IMR-90 (cell line): ENCODE measurements around the gene PLA2G2D. TPM values are rescaled to one million over a fixed set of nuclear protein-coding genes. Genes with fewer than 3 reads are reported as not detected.

Experiments used
- ATAC-seq: fragments of 200-7000 bp; cut with Tn5 transposase; 2 replicates; pipeline ENCODE4 v1.9.1; 2020; ENCODE audit warnings: low read depth, mild to moderate bottlenecking, moderate library complexity
- BruUV-seq: library from RNA; stranded (reverse); fragments of 400-500 nt; replicated peaks from 2 replicates; lab custom pipeline; 2021; lab: Mats Ljungman, UMichigan
- CTCF ChIA-PET: fragments of 300-600 bp; formaldehyde crosslinking; extraction: SDS; loops from one replicate; lab custom pipeline; 2021; ENCODE audit warnings: antibody characterized with exemption; lab: Yijun Ruan, JAX
- POLR2A ChIA-PET: fragments of 300-600 bp; sonication (Branson Sonifier 250); formaldehyde crosslinking; loops from one replicate; lab custom pipeline; 2022; ENCODE audit warnings: antibody characterized with exemption; ENCODE audit not compliant: unreplicated experiment; lab: Charles Lee
- DNase-seq: peaks from one replicate; pipeline ENCODE4 v3.0.0; 2013
- H2AFZ ChIP-seq: replicated peaks from 2 replicates; pipeline ENCODE3; 2013; ENCODE audit warnings: low read length, mild to moderate bottlenecking; ENCODE audit not compliant: poor library complexity
- H2AK5ac ChIP-seq: 2 replicates; pipeline ENCODE4 v1.6.1; 2013; ENCODE audit warnings: low read depth, low read length, inconsistent platforms
- H2AK9ac ChIP-seq: replicated peaks from 2 replicates; pipeline ENCODE3; 2013; ENCODE audit warnings: mild to moderate bottlenecking, low read depth, low read length, moderate library complexity; ENCODE audit not compliant: poor library complexity
- H2BK120ac ChIP-seq: 2 replicates; pipeline ENCODE4 v1.6.1; 2013; ENCODE audit warnings: low read depth, low read length, inconsistent platforms
- H2BK15ac ChIP-seq: 3 replicates; pipeline ENCODE4 v1.6.1; 2013; ENCODE audit warnings: low read depth, low read length, inconsistent platforms
- H2BK20ac ChIP-seq: 2 replicates; pipeline ENCODE4 v1.6.1; 2013; ENCODE audit warnings: low read depth, mild to moderate bottlenecking, inconsistent platforms, low read length, moderate library complexity
- H2BK5ac ChIP-seq: 2 replicates; pipeline ENCODE4 v1.6.1; 2013; ENCODE audit warnings: mild to moderate bottlenecking, low read depth, low read length, inconsistent platforms; ENCODE audit not compliant: poor library complexity, severe bottlenecking
- H3K14ac ChIP-seq: replicated peaks from 2 replicates; pipeline ENCODE4 v1.6.1; 2013; ENCODE audit warnings: low read depth, low read length, inconsistent platforms
- H3K18ac ChIP-seq: 2 replicates; pipeline ENCODE4 v1.6.1; 2013; ENCODE audit warnings: low read depth, low read length, control low read depth
- H3K23ac ChIP-seq: 2 replicates; pipeline ENCODE4 v1.6.1; 2013; ENCODE audit warnings: low read depth, low read length, inconsistent platforms
- H3K27ac ChIP-seq: 2 replicates; pipeline ENCODE4 v1.5.1; 2013; ENCODE audit warnings: mild to moderate bottlenecking, control low read depth, low read length; ENCODE audit not compliant: insufficient read depth
- H3K27me3 ChIP-seq: 2 replicates; pipeline ENCODE4 v1.6.1; 2013; ENCODE audit warnings: low read length; ENCODE audit not compliant: control insufficient read depth, insufficient read depth
- H3K36me3 ChIP-seq: 2 replicates; pipeline ENCODE4 v1.6.1; 2013; ENCODE audit warnings: low read length, mixed read lengths; ENCODE audit not compliant: control insufficient read depth, insufficient read depth
- H3K4ac ChIP-seq: 2 replicates; pipeline ENCODE4 v1.6.1; 2013; ENCODE audit warnings: low read depth, low read length, inconsistent platforms
- H3K4me1 ChIP-seq: 2 replicates; pipeline ENCODE4 v1.6.1; 2013; ENCODE audit warnings: low read length, mixed read lengths; ENCODE audit not compliant: control insufficient read depth, insufficient read depth
- H3K4me2 ChIP-seq: 2 replicates; pipeline ENCODE4 v1.6.1; 2013; ENCODE audit warnings: low read depth, mild to moderate bottlenecking, control low read depth, low read length, moderate library complexity
- H3K4me3 ChIP-seq: 2 replicates; pipeline ENCODE4 v1.5.1; 2013; ENCODE audit warnings: low read depth, mild to moderate bottlenecking, control low read depth, low read length, moderate library complexity; ENCODE audit not compliant: insufficient read depth
- H3K56ac ChIP-seq: 2 replicates; pipeline ENCODE4 v1.6.1; 2013; ENCODE audit warnings: low read length, inconsistent platforms; ENCODE audit not compliant: insufficient read depth; ENCODE audit errors: extremely low read depth
- H3K79me1 ChIP-seq, 2 experiments: 2 replicates each; pipeline ENCODE4 v1.6.1; 2013; ENCODE audit warnings: low read length in 2 of 2, inconsistent platforms in 1 of 2, low read depth in 1 of 2
- H3K9ac ChIP-seq: 2 replicates; pipeline ENCODE4 v1.6.1; 2013; ENCODE audit warnings: low read depth, low read length, control low read depth
- H3K9me1 ChIP-seq: 2 replicates; pipeline ENCODE4 v1.6.1; 2013; ENCODE audit warnings: low read length, inconsistent platforms; ENCODE audit not compliant: insufficient read depth
- H3K9me3 ChIP-seq: 2 replicates; pipeline ENCODE4 v1.6.1; 2013; ENCODE audit warnings: low read length; ENCODE audit not compliant: control insufficient read depth, insufficient read depth
- H4K20me1 ChIP-seq: 2 replicates; pipeline ENCODE4 v1.6.1; 2013; ENCODE audit warnings: low read length, inconsistent platforms; ENCODE audit not compliant: insufficient read depth
- H4K5ac ChIP-seq: 2 replicates; pipeline ENCODE4 v1.6.1; 2013; ENCODE audit warnings: mild to moderate bottlenecking, low read depth, low read length, control low read depth
- H4K8ac ChIP-seq, 2 experiments: 2 replicates each; pipeline ENCODE4 v1.6.1; 2013; ENCODE audit warnings: low read depth in 2 of 2, low read length in 2 of 2, control low read depth in 1 of 2, inconsistent platforms in 1 of 2
- H4K91ac ChIP-seq: 2 replicates; pipeline ENCODE4 v1.6.1; 2013; ENCODE audit warnings: low read depth, low read length, inconsistent platforms; ENCODE audit not compliant: insufficient read depth
- CEBPB ChIP-seq: IDR thresholded peaks from 2 replicates; pipeline ENCODE4 v1.6.1; 2012; ENCODE audit warnings: low read depth, low read length, improper control_type of control experiment
- CHD1 ChIP-seq: IDR thresholded peaks from 2 replicates; pipeline ENCODE4 v1.6.1; 2012; ENCODE audit warnings: low read depth, low read length, improper control_type of control experiment
- FOS ChIP-seq: fragments of 150-350 bp; IDR thresholded peaks from 2 replicates; pipeline ENCODE4 v1.6.1; 2016; ENCODE audit warnings: low read depth, low read length
- MAFK ChIP-seq: IDR thresholded peaks from 2 replicates; pipeline ENCODE4 v1.6.1; 2012; ENCODE audit warnings: low read depth, low read length, improper control_type of control experiment
- MXI1 ChIP-seq: IDR thresholded peaks from 2 replicates; pipeline ENCODE4 v1.6.1; 2012; ENCODE audit warnings: low read depth, mild to moderate bottlenecking, low read length, moderate library complexity, borderline replicate concordance
- POLR2A ChIP-seq: IDR thresholded peaks from 2 replicates; pipeline ENCODE4 v1.6.1; 2012; ENCODE audit warnings: mild to moderate bottlenecking, low read depth, low read length
- SMC3 ChIP-seq: fragments of 150-350 bp; IDR thresholded peaks from 2 replicates; pipeline ENCODE4 v1.6.1; 2016; ENCODE audit warnings: low read depth, mild to moderate bottlenecking, antibody characterized with exemption, low read length, moderate library complexity
- WGBS, 2 experiments: methylation state at CpG; one replicate each; pipeline versions ENCODE4 v1.1.5 to v1.1.7; 2013; ENCODE audit warnings: missing lambda C conversion rate in 2 of 2; ENCODE audit not compliant: insufficient read length in 1 of 2; ENCODE audit errors: extremely low coverage in 2 of 2; 5-methylcytosine and 5-hydroxymethylcytosine counted together
- dilution Hi-C: fragments of 300-500 bp; cut with HindIII; formaldehyde crosslinking; loops from one replicate; pipeline ENCODE4 v1.14.3; 2018; ENCODE audit warnings: low sequenced_read_pairs; ENCODE audit not compliant: unreplicated experiment
- in situ Hi-C: fragments of 300-500 bp; cut with MboI; formaldehyde crosslinking; loops from 3 replicates; pipeline ENCODE4 v1.14.3; 2019; ENCODE audit warnings: low sequenced_read_pairs, inconsistent platforms, mixed read lengths
- intact Hi-C: fragments of 100-400 bp; cut with micrococcal nuclease; formaldehyde crosslinking; loops from 2 replicates; pipeline ENCODE4 v1.10.0; 2022
- polyA plus RNA-seq, 3 experiments: library from polyadenylated mRNA; depleted of rRNA; stranded (reverse); fragments of >200 nt; gene quantifications; 2 replicates each; pipeline ENCODE4 v1.2.3, GENCODE V29; 2012; ENCODE audit warnings: low replicate concordance in 1 of 3
- total RNA-seq: library from RNA; depleted of rRNA; stranded (reverse); fragments of >200 nt; gene quantifications from 2 replicates; pipeline ENCODE4 v1.2.3, GENCODE V29; 2012
- TF ChIP-seq, protein P1 (sequence below): fragments of 150-350 bp; IDR thresholded peaks from 2 replicates; pipeline ENCODE4 v1.6.1; 2016; ENCODE audit warnings: low read depth, mild to moderate bottlenecking, low read length, moderate library complexity, borderline replicate concordance

The PLA2G2D gene
- total and polyA plus RNA-seq, 2 of the 4 experiments (the other 2 are of a cell fraction) = not detected

DNA sequence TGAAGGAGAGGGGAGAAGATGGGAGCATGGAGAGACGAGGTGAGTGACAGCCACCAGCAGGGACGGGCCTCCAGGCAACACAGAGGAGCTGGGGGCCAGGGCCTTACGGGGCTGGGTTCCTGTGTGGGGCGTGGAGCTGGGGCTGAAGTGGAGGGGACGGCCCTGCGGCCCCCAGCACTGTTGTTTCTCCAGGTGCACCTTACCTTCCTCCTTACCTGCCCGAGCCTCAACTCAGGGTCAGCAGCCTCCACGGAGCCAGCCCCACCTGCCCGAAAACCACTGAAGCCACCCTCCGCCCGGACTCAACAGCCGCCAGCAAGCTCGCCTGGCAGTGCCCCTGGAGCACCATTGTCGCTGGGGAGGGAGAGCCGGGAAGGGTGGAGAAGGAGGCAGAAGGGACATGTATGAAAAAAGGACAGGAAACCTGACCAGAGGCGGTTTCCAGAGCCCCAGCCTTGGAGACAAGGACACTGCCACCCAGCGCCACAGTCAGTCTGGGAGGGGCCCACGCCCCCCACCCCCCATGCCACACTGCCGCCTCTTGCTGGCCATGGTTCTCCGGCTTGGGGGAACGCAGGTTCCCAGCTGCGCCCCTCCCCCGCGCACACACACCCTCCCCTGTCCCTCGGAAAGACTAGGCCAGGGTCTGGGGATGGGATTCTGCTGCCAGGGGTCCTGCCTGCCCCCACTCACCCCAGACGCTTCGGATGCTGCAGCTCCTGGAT lies 30.4 kb upstream of the PLA2G2D start:
- ChIA-PET CTCF (interaction anchor here (1.0 kb wide), 1 partner anchor 231 kb away, joined by 3 read pairs; no protein-coding TSS in a partner anchor), POLR2A (no interaction called here)
- dilution Hi-C loops = no loop called here
- Histone ChIP-seq H2BK5ac (no peak overlapping the region), H4K91ac (no peak overlapping the region), H3K9me1 (no peaks in the 10 kb centered on the region), H2AK5ac (no peak overlapping the region), H3K36me3 (no peaks in the 10 kb centered on the region), H3K79me1 (no peaks in the 10 kb centered on the region), H4K20me1 (no peaks in the 10 kb centered on the region; the same call in 1 of the 2 replicates), H3K9ac (no peak overlapping the region), H3K4me1 (peaks cover 3% of the 10 kb centered on the region; the same call in 1 of the 2 replicates), H2BK120ac (no peak overlapping the region), H4K8ac (no peak overlapping the region), H3K4ac (no peak overlapping the region), H4K5ac (no peak overlapping the region), H3K27me3 (peaks cover 15% of the 10 kb centered on the region), H3K27ac (no peak overlapping the region), H2AK9ac (no peak overlapping the region), H2AFZ (no peak overlapping the region), H2BK20ac (no peak overlapping the region), H3K18ac (no peak overlapping the region), H3K4me3 (no peak overlapping the region), H3K9me3 (no peaks in the 10 kb centered on the region), H3K23ac (no peak overlapping the region), H2BK15ac (no peak overlapping the region), H3K56ac (no peak overlapping the region), H3K14ac (no peak overlapping the region), H3K4me2 (no peak overlapping the region)
- 100% methylated on average over 1 of the region's 27 CpGs; no CpG with 5 or more reads in 1 of the 2 experiments for WGBS, 2 experiments
- TF ChIP-seq CEBPB (no peak), CHD1 (no peak), SMC3 (no peak), FOS (no peak), POLR2A (no peak), MAFK (no peak), MXI1 (no peak)
- TF ChIP-seq, protein P1, sequence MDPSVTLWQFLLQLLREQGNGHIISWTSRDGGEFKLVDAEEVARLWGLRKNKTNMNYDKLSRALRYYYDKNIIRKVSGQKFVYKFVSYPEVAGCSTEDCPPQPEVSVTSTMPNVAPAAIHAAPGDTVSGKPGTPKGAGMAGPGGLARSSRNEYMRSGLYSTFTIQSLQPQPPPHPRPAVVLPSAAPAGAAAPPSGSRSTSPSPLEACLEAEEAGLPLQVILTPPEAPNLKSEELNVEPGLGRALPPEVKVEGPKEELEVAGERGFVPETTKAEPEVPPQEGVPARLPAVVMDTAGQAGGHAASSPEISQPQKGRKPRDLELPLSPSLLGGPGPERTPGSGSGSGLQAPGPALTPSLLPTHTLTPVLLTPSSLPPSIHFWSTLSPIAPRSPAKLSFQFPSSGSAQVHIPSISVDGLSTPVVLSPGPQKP = no peak
- no TSS peak for BruUV-seq
- no peak for DNase-seq
- no peak for ATAC-seq
- in situ Hi-C loops = loop anchor here (5.0 kb wide), 1 partner anchor 232 kb away; no protein-coding TSS in a partner anchor
- intact Hi-C loops = loop anchor here (5.0 kb wide), 2 partner anchors 432 to 487 kb away; partner anchors contain the start of gene HTR6
